Fibroblast of pulmonary artery (primary cell): ENCODE measurements around the gene MTMR1.

ENCODE experiments used
- DNase-seq: peaks from one replicate; pipeline ENCODE4 v3.0.0-alpha.2; 2010; ENCODE audit warnings: low read depth
- H3K4me3 ChIP-seq: replicated peaks from 2 replicates; pipeline ENCODE4 v1.5.1; 2011; ENCODE audit warnings: low read depth, mild to moderate bottlenecking, control low read depth, low read length, moderate library complexity
- TF ChIP-seq, protein P1 (sequence below): IDR thresholded peaks from 2 replicates; pipeline ENCODE4 v1.5.1; 2011; ENCODE audit warnings: mild to moderate bottlenecking, control low read depth, low read length, inconsistent platforms; ENCODE audit errors: missing control alignments

MTMR1 gene

DNA sequence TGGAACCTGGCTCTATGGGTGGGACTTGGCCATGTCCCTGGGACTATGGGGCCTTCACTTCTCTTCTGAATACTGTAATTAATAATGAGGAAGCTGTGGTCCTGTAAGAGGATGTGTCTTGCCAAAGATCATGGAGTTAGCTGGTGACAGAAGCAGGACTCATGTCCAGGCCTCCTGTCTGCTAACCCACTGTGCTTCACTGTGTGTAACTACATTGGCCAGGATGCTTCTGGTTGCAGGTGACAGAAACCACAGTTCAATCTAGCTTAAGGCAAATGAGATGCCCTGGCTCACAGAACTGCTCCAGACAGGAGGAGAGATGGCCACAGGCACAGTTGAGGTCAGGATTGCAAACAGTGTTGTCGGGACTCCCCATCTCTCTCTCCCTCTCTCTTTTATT is 3.1 kb downstream of the MTMR1 start:
- H3K4me3 ChIP-seq, result no peak overlapping the region
- no peak for DNase-seq
- TF ChIP-seq, protein P1, sequence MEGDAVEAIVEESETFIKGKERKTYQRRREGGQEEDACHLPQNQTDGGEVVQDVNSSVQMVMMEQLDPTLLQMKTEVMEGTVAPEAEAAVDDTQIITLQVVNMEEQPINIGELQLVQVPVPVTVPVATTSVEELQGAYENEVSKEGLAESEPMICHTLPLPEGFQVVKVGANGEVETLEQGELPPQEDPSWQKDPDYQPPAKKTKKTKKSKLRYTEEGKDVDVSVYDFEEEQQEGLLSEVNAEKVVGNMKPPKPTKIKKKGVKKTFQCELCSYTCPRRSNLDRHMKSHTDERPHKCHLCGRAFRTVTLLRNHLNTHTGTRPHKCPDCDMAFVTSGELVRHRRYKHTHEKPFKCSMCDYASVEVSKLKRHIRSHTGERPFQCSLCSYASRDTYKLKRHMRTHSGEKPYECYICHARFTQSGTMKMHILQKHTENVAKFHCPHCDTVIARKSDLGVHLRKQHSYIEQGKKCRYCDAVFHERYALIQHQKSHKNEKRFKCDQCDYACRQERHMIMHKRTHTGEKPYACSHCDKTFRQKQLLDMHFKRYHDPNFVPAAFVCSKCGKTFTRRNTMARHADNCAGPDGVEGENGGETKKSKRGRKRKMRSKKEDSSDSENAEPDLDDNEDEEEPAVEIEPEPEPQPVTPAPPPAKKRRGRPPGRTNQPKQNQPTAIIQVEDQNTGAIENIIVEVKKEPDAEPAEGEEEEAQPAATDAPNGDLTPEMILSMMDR, result no peak

DNA sequence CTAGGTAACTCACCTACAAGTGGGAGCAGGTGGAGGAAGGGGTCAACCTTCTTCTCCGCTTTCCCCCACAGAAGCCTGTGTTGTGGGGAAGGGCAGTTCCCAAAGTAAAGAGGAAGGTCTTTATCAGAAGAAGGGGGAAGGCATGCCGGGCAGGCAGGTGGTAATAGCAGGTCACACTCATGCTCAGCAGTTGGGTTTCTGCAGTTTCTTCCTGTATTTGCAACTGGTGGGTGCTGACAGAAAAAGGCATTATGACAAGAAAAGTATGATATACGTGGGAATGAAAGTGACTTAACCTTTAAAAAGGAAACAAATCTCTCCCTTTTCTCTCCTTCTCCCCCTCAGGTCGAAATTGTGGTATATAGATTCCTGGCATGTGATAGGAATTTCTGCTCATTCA is 3.7 kb downstream of the MTMR1 start:
- H3K4me3 ChIP-seq, result no peak overlapping the region

DNA sequence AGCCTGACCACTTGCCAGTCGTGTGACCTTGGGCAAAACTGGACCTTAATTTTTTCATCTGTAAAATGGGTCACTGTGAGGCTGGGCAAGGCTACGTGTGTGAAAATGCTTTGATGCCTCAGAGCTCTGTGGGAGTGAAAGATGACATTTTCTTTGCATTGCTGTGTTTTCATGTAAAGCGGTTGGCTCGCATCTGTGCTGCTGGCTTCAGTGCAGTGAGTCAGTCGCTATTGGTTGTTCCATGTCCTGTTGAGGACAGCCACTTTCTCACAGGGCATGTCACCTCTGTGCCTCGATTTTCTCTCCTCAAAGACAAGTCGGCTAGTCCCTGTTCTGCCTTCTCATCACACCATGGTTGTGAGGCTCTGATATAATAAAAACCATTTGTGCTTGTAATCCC is 4.4 kb downstream of the MTMR1 start:
- no peak for DNase-seq
- TF ChIP-seq, protein P1, result no peak

More for the DNA sequence above, 3.7 kb downstream of the MTMR1 start:
- TF ChIP-seq, protein P1, result no peak
- DNase-seq, result no peak

DNA sequence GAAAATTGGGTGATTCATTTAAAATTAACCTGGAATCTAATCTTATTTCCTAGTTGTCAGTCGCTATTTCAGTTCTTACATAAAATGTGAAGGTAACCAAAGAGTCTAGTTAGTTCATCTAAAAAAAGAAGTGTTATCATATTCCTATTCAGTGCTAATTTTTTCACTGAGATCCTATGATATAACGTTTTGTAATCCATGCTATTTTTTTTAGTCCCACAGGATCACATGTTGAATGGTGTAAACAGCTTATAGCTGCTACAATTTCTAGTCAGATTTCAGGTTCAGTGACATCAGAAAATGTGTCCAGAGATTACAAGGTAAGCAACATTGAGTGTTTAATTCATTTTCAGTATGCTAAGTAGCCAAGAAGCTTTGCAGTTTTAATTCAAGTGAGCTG is 5.8 kb downstream of the MTMR1 start:
- no peak for DNase-seq
- no peak overlapping the region for H3K4me3 ChIP-seq
- TF ChIP-seq, protein P1, result no peak

More for the DNA sequence above, 4.4 kb downstream of the MTMR1 start:
- no peak overlapping the region for H3K4me3 ChIP-seq

DNA sequence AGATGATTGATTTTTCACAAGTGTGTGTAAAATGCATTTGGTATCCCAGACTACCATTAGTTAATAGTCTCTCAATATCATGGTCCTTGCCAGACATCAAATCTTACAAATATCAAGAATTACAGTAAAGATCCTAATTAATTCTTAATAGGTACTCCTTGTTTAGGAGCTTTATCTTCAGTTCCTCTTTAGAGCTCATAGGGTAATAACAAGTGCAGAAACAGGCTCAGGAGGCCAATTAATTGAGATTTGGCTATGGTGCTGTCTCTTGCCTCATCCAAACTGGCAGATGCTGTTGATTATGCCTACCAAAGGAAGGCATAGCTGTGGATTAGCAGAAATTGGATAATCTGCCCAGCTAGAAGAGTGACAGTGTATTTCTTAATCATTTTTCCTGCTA is 6.9 kb downstream of the MTMR1 start:
- H3K4me3 ChIP-seq, result no peak overlapping the region
- no peak for DNase-seq
- TF ChIP-seq, protein P1, result no peak

DNA sequence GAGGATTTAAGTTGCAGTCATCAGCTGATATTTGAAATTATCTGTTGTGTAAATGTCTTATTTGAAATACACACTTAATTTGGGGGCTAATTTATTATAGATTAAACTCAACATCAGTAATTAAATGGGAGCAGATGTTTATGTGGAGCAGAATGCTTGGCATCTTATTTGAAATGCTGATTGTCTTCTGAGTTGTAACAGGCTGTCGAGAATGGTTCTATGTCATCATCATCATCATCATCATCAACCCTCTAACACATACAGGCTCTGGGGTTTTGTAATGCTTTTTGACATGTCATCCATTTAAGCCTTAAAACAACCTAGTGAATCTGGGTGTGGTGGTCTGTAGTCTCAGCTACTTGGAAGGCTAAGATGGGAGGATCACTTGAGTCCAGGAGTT is 8.2 kb downstream of the MTMR1 start:
- DNase-seq, result no peak
- TF ChIP-seq, protein P1, result no peak
- H3K4me3 ChIP-seq, result no peak overlapping the region

DNA sequence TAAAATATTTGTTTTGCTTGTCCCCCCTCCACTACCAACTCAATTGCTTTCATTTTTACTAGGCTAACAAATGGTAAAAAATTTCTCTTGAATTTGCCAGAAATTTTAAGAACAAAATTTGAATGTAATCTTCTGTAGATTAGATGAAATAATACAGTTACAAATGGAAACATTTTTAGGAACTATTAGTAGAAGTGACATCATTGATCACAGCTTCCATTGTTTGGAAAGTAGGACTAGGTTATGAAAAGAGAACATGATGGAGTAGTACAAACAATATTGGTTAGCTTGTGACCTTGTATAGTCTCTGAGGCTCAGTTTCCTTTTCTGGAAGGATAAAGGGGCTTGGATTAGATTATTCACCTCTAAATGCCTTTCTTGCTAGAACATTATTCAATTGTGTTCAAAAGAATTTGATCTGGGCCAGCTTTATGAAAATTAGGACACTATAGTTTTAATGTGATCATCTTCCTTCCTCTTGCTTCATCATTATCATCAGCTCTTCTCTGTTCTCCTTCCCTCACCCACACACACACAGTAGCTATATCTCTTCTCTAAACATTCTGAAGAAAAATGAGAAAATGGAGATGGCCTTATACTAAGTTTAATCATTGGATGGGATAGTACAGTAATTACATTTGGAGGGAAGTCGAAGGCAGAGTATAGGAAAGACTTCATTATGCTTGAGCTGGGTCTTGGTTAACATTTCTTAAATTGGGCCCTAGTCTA is 9.9 kb downstream of the MTMR1 start:
- no peak overlapping the region for H3K4me3 ChIP-seq
- TF ChIP-seq, protein P1, result no peak
- no peak for DNase-seq
